Stimulated activated CD4-positive, alpha-beta T cell treated with anti-CD3 and anti-CD28 coated beads, Interleukin-4, amount 100 ng/mL, for 48 hours (primary cell): ENCODE measurements around the gene CMTM4.
"Not testable (repeated sequence)": the region's sequence is repeated elsewhere in the genome, so short reads cannot be mapped to it uniquely, and the experiment has no call there.

Source experiments
- DNase-seq, 2 donors: peaks; one replicate each; pipeline ENCODE4 v3.0.0-alpha.2; 2020; ENCODE audit warnings: low read depth in 2 of 2

Gene CMTM4

DNA sequence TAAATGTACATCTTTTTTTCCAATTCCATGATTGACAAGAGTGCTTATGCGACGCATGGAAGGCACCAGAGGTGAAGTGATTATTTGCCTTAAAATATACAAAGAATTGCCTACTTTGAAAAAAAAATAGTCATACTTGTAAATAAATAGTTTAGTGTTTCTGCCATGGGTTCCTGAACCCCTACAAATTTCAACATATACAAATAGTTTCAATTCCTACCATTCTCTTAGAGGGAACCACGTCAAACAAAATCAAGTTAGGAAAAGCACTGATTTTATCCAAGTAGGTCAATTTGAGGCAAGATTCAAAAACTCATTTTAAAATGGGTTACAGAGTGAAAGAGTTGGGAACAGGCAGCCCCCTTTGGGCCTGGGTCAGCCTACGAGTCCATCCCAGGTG is 80.4 kb downstream of the CMTM4 start:
- DNase-seq = no peak

DNA sequence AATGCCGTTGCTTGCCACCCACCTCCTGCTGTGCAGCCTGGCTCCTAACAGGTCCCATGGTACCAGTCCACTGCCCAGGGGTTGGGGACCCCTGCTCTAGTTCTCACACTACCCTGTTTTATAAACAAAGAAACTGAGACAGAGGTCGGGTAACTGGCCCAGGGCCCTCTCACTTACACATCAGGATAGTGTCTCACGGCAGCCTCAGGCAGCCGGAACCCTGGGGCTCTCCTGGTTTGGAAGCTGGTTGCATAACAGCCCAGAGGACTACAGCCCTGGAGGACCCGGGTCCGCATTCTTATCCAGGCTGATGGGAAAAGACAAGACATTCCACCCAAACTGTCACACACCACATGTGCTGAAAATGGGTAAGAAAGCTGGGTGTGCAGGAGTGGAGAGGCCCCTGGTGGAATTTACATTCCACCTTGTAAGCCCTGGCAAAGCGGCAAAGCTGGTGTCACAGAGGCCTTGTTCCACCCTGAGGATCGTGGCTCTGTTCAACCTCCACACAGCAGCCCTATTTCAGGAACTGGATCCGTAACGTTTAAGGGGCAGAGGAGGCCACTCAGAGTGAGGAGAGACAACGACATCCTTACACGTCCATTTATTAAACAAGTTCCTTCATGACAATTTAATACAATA is 82.3 kb downstream of the CMTM4 start:
- no peak for DNase-seq

DNA sequence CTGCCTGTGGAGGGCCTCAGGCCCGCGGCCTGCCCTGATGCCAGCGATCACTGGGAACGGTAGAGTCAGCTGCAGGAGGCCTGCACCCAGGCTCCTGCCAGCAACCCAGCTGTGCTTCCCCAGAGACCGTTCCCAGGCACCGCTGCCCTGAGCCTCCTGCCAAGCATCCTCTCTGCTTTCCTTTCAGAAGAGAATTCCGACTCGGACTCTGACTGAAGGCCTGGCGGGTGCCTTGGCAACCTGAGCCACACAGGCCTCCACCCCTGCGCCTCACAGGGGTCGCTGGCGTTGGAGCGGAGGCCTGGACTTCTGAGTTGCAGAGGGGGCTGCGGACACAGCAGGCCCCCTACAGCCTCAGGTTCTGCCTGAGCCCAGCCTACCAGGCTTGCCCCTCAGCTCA is 84.1 kb downstream of the CMTM4 start:
- no peak for DNase-seq

- not testable (repeated sequence) for DNase-seq
Measured at GRCh38 chr16:66611911-66612310, 84.6 kb downstream of the CMTM4 start.

GRCh38 chr16:66610111-66610820 is 86.3 kb downstream of the CMTM4 start:
- DNase-seq = no peak

- DNase-seq = no peak
Measured at GRCh38 chr16:66609139-66609510, 87.4 kb downstream of the CMTM4 start.

GRCh38 chr16:66608241-66609138 is 88.1 kb downstream of the CMTM4 start:
- DNase-seq = peak; percentile 82 to 85

- DNase-seq = no peak
Measured at GRCh38 chr16:66605979-66606751, 90.4 kb downstream of the CMTM4 start.

DNA sequence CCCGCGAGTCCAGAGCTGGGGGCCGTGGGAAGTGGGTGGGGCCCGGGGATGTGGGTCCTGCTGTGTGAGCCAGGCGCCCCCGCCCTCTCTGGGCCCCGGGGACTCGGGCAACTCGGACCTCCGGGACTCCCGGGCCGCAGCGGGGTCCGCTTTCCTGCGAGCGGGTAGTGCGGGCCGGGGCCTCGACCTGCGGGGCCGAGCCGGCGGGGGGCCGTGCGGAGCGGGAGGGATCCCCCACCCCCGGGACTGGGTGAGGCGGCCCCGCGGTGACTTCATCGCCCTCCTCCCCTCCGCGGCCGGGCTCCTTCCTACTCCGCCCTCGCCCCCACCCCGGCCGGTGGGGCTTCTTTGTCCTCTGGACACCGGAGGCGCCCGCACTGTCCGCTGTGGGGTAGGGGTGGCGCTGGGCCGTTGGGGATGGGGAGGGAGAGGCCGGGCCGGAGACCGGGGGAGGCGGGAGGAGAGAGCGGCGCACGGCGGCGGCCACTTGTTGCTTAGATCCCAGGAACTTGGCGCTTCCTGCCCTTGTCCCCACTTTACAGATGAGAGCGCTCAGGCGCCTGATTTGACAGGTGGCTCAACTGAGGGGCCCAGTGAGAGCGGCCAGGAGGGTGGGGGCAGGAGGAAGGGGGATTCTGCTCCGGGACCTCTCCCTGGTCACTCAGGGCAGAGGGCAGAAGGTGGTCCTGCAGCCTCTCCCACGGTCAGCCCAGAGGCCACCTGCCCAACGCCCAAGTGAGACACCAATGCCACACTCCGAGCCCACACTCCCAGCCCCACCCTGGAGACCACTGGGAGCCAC is 91.2 kb downstream of the CMTM4 start:
- peak; percentile 29 to 38 for DNase-seq

GRCh38 chr16:66604376-66605176 is 92.0 kb downstream of the CMTM4 start, which contains the start of gene CMTM3:
CMTM3 (plus strand) TSS chr16:66604704; CDS start chr16:66604806, 102 bp downstream.
- peak; percentile 68 to 70 for DNase-seq

GRCh38 chr16:66603537-66604375 is 92.8 kb downstream of the CMTM4 start:
- peak; percentile 42 to 47 for DNase-seq

DNA sequence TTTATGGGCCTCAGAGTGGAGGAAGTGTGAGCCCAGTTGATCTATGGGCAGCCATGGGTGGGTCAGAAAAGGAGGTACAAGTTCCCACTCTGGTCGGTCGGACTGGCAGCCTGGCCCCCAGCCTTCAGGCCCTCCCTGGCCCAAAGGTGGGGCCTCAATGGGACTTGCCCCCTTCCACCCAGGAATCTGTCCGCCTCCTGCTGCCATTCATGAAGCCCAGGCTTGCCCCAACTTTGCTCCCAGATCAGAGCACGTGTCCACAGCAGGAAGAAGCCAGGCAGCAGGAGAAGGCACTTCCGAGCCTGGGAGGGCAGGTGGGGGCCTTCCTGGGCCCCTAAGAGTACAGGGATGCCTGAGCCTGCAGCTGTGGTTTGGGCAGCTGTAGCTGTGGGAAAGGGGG is 95.1 kb downstream of the CMTM4 start:
- no peak for DNase-seq

DNA sequence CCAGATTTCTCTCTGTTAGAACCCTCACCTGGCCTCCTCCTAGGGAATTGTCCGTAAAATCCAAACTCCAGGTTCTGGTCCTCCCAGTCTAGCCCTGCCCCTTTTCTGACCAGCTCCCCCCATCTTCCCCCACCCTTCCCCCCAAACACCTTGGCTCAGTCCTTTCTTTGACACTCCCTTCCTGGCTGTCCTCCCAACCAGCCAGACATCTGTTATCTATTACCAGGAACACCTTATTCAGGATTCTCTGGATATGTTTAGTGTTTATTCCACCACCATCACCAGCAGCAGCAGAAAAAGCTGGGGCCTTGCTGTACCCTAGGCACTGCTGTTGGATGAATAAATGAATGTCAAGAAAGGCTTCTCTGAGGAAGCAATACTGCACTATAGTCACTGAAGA is 96.1 kb downstream of the CMTM4 start:
- DNase-seq = no peak

DNA sequence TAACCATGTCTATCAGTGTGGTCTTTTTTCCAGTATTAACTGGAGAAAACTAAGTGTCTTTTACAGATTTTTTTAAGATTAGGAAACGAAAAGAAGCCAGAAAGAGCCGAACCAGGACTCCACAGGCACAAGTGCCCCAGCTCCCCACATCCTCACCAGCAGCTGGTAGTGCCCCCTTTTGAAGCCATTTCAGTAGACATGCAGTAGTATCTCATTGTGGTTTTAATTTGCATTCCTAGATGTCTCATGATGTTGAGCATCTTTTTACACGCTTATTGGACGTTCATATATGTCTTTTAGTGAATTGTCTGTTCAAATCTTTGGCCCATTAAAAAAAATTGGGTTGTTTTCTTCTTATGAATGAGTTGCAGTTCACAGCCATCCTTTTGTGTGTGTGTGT is 96.8 kb downstream of the CMTM4 start:
- DNase-seq = no peak

- DNase-seq = no peak
Measured at GRCh38 chr16:66598111-66598510, 98.4 kb downstream of the CMTM4 start.

- DNase-seq = no peak
Measured at GRCh38 chr16:66596986-66597848, 99.3 kb downstream of the CMTM4 start.

DNA sequence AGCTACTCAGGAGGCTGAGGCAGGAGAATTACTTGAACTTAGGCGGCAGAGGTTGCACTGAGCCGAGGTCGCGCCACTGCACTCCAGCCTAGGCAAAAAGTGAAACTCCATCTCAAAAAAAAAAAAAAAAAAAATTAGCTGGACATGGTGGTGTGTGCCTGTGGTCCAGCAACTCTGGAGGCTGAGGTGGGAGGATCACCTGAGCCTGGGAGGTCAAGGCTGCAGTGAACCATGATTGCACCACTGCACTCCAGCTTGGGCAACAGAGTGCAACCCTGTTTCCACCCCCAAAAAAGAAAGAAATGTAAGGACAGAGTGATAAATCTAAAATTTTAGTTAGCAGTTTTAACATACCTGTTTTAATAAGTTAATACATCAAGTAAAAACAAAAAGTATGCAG is 100.0 kb downstream of the CMTM4 start:
- DNase-seq = not testable (repeated sequence)

- DNase-seq = no peak
Measured at GRCh38 chr16:66594739-66595138, 101.8 kb downstream of the CMTM4 start.
